KMS-11 (cell line): Measurements from ENCODE around the gene EDEM3.
"Not testable (repeated sequence)": the region's sequence is repeated elsewhere in the genome, so short reads cannot be mapped to it uniquely, and the experiment has no call there.

Experiments
- H2AFZ ChIP-seq: fragments of 200-600 bp; sonication (generic); 2 replicates; pipeline ENCODE4 v1.6.1; 2016; ENCODE audit warnings: antibody characterized with exemption, mixed run types, low read depth
- H3K27ac ChIP-seq: fragments of 200-600 bp; sonication (generic); 2 replicates; pipeline ENCODE4 v1.6.1; 2016; ENCODE audit warnings: mild to moderate bottlenecking, mixed run types
- H3K27me3 ChIP-seq: fragments of 200-600 bp; sonication (generic); 2 replicates; pipeline ENCODE4 v1.6.1; 2017; ENCODE audit warnings: mild to moderate bottlenecking, low read depth, mixed run types, moderate library complexity; ENCODE audit not compliant: insufficient read depth
- H3K36me3 ChIP-seq: fragments of 200-600 bp; sonication (generic); 2 replicates; pipeline ENCODE4 v1.6.1; 2017; ENCODE audit warnings: mild to moderate bottlenecking, mixed run types; ENCODE audit not compliant: insufficient read depth
- H3K4me1 ChIP-seq: fragments of 200-600 bp; sonication (generic); 2 replicates; pipeline ENCODE4 v1.6.1; 2016; ENCODE audit warnings: mild to moderate bottlenecking, low read depth, mixed run types; ENCODE audit not compliant: poor library complexity, severe bottlenecking
- H3K4me2 ChIP-seq: fragments of 200-600 bp; sonication (generic); 2 replicates; pipeline ENCODE4 v1.7.0; 2016; ENCODE audit warnings: mild to moderate bottlenecking, mixed run types
- H3K4me3 ChIP-seq: fragments of 200-600 bp; sonication (generic); IDR thresholded peaks from 2 replicates; pipeline ENCODE4 v1.6.1; 2017; ENCODE audit warnings: low read depth, low read length, mixed read lengths; ENCODE audit not compliant: insufficient read depth
- H3K79me2 ChIP-seq: fragments of 200-600 bp; sonication (generic); 2 replicates; pipeline ENCODE4 v1.6.1; 2016; ENCODE audit warnings: low read depth, mixed run types; ENCODE audit not compliant: insufficient read depth
- H3K9ac ChIP-seq: fragments of 200-600 bp; sonication (generic); 2 replicates; pipeline ENCODE4 v1.6.1; 2016; ENCODE audit warnings: mild to moderate bottlenecking, mixed run types
- H4K20me1 ChIP-seq: fragments of 200-600 bp; sonication (generic); 2 replicates; pipeline ENCODE4 v1.6.1; 2016; ENCODE audit warnings: mild to moderate bottlenecking, mixed run types; ENCODE audit not compliant: insufficient read depth
- CTCF ChIP-seq: fragments of 200-600 bp; sonication (generic); conservative IDR thresholded peaks from 2 replicates; pipeline ENCODE4 v1.6.1; 2017; ENCODE audit warnings: low read depth, mild to moderate bottlenecking, antibody characterized with exemption, low read length, moderate library complexity, mixed read lengths

Gene EDEM3

GRCh38 chr1:184682956-184683355 lies 71.7 kb downstream of the EDEM3 start:
- no peaks in the 10 kb centered on the region for H3K36me3 ChIP-seq
- H3K27me3 ChIP-seq, result no peaks in the 10 kb centered on the region
- no peaks in the 10 kb centered on the region for H3K79me2 ChIP-seq
- no peak overlapping the region for H2AFZ ChIP-seq
- H3K9ac ChIP-seq, result no peak overlapping the region
- no peak for TF ChIP-seq CTCF
- H4K20me1 ChIP-seq, result no peaks in the 10 kb centered on the region
- no peak overlapping the region for H3K4me3 ChIP-seq
- no peak overlapping the region; the same call in 1 of the 2 replicates for H3K27ac ChIP-seq
- H3K4me2 ChIP-seq, result no peak overlapping the region; the same call in 1 of the 2 replicates
- peaks cover 54% of the 10 kb centered on the region for H3K4me1 ChIP-seq

GRCh38 chr1:184680611-184681225 lies 73.9 kb downstream of the EDEM3 start:
- H3K79me2 ChIP-seq, H2AFZ ChIP-seq, H3K9ac ChIP-seq, H3K27ac ChIP-seq, H3K4me2 ChIP-seq, H4K20me1 ChIP-seq, H3K4me3 ChIP-seq, H3K36me3 ChIP-seq, H3K27me3 ChIP-seq: not testable (repeated sequence)
- H3K4me1 ChIP-seq, result peaks cover 33% of the 10 kb centered on the region

- H3K27ac ChIP-seq, H3K27me3 ChIP-seq, H3K79me2 ChIP-seq, H3K36me3 ChIP-seq, H4K20me1 ChIP-seq, H3K4me3 ChIP-seq, H2AFZ ChIP-seq, H3K4me2 ChIP-seq, H3K9ac ChIP-seq: not testable (repeated sequence)
- peaks cover 22% of the 10 kb centered on the region for H3K4me1 ChIP-seq
These were observed 75.2 kb downstream of the EDEM3 start for GRCh38 chr1:184679472-184679871.

DNA sequence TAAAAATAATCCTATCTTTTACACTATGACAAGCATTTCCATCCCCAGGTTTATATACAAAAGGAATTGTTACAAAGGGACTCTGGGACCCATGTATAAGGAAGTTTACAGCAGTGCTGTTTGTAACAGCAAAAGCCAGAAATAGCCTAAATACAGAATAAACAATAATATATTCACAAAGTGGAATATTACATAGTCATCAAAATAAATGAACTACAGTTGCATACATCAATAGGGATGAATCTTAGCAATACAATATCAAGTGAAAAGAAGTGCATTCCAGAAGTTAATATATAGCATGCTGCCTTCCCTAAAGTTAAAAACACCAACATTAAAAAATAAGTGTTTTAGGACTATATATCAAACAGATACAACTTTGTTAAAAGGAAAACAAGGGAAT lies 77.3 kb downstream of the EDEM3 start:
- no peak for TF ChIP-seq CTCF
- Histone ChIP-seq H3K27me3 (no peaks in the 10 kb centered on the region), H2AFZ (no peak overlapping the region), H3K4me2 (no peak overlapping the region), H3K9ac (no peak overlapping the region), H3K27ac (no peak overlapping the region), H3K4me1 (peaks cover under 1% of the 10 kb centered on the region), H3K4me3 (no peak overlapping the region), H3K79me2 (no peaks in the 10 kb centered on the region), H3K36me3 (no peaks in the 10 kb centered on the region), H4K20me1 (no peaks in the 10 kb centered on the region)

DNA sequence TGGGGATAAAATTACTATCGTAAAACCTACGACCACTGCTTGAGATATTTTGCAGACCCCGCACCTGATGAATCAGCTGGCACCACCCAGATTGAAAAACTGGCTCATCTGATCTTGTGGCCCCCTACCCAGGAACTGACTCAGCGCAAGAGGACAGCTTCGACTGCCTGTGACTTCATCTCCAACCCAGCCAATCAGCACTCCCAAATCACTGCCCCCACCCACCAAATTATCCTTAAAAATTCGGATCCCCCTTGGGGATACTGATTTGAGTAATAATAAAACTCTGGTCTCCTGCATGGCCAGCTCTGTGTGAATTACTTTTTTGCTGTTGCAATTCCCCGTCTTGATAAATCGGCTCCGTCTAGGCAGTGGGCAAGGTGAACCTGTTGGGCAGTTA lies 81.4 kb downstream of the EDEM3 start:
- H3K27ac ChIP-seq, result no peak overlapping the region
- no peak for TF ChIP-seq CTCF
- no peaks in the 10 kb centered on the region for H3K27me3 ChIP-seq
- no peak overlapping the region for H3K9ac ChIP-seq
- H3K36me3 ChIP-seq, result no peaks in the 10 kb centered on the region
- no peaks in the 10 kb centered on the region for H4K20me1 ChIP-seq
- no peak overlapping the region for H2AFZ ChIP-seq
- no peak overlapping the region for H3K4me2 ChIP-seq
- no peak overlapping the region for H3K4me3 ChIP-seq
- H3K4me1 ChIP-seq, result no peaks in the 10 kb centered on the region
- H3K79me2 ChIP-seq, result no peaks in the 10 kb centered on the region
